HepG2 (cell line): ENCODE measurements around the gene RBM12. TPM values are rescaled to one million over a fixed set of nuclear protein-coding genes. Genes with fewer than 3 reads are reported as not detected.
A peak's percentile ranks its signal among the peaks of the same experiment; 100 is the strongest.

Experiments used
- HMGXB3 ChIP-seq: sonication (generic); formaldehyde crosslinking; IDR thresholded peaks from 2 replicates; pipeline ENCODE4 v1.4.0; 2020; ENCODE audit warnings: missing genetic modification reagents, borderline replicate concordance
- HNF4G ChIP-seq, 2 experiments: sonication (generic) in 1 of 2; formaldehyde crosslinking in 1 of 2; IDR thresholded peaks; 2 replicates each; pipeline versions ENCODE4 v1.4.0 to v1.6.1; 2011 to 2020; ENCODE audit warnings: borderline replicate concordance in 2 of 2, low read depth in 2 of 2, mild to moderate bottlenecking in 2 of 2, low read length in 1 of 2, missing genetic modification reagents in 1 of 2, moderate library complexity in 1 of 2
- IRF9 ChIP-seq: sonication (generic); formaldehyde crosslinking; IDR thresholded peaks from 2 replicates; pipeline ENCODE4 v1.8.0; 2022; ENCODE audit warnings: missing genetic modification reagents, mild to moderate bottlenecking, borderline replicate concordance
- KAT8 ChIP-seq: IDR thresholded peaks from 2 replicates; pipeline ENCODE4 v1.6.1; 2016; ENCODE audit warnings: missing genetic modification reagents, missing compliant biosample characterization
- KDM1A ChIP-seq: IDR thresholded peaks from 2 replicates; pipeline ENCODE4 v1.6.1; 2016; ENCODE audit warnings: missing compliant biosample characterization
- KDM2A ChIP-seq: sonication (generic); formaldehyde crosslinking; IDR thresholded peaks from 2 replicates; pipeline ENCODE4 v1.4.0; 2020; ENCODE audit warnings: low read depth, missing genetic modification reagents, borderline replicate concordance
- KMT2B ChIP-seq: IDR thresholded peaks from 2 replicates; pipeline ENCODE4 v1.6.1; 2016; ENCODE audit warnings: missing genetic modification reagents, missing compliant biosample characterization
- MAFF ChIP-seq: IDR thresholded peaks from 2 replicates; pipeline ENCODE4 v1.6.1; 2011; ENCODE audit warnings: low read depth, low read length, improper control_type of control experiment
- MYC ChIP-seq: sonication (generic); formaldehyde crosslinking; IDR thresholded peaks from 2 replicates; pipeline ENCODE4 v1.9.0; 2021; ENCODE audit warnings: missing genetic modification reagents, borderline replicate concordance
- NFKBIZ ChIP-seq: IDR thresholded peaks from 2 replicates; pipeline ENCODE4 v1.6.1; 2018; ENCODE audit warnings: missing genetic modification reagents, missing compliant biosample characterization
- RBFOX2 ChIP-seq: fragments of 200-400 bp; formaldehyde crosslinking; IDR thresholded peaks from 2 replicates; pipeline ENCODE4 v1.6.1; 2017; ENCODE audit warnings: low read depth, mild to moderate bottlenecking, low read length
- SIX1 ChIP-seq: sonication (generic); formaldehyde crosslinking; IDR thresholded peaks from 2 replicates; pipeline ENCODE4 v1.4.0; 2020; ENCODE audit warnings: missing genetic modification reagents, borderline replicate concordance
- SP5 ChIP-seq: IDR thresholded peaks from 2 replicates; pipeline ENCODE4 v1.6.1; 2016; ENCODE audit warnings: low read depth, borderline replicate concordance
- STAG1 ChIP-seq: sonication (generic); formaldehyde crosslinking; IDR thresholded peaks from 2 replicates; pipeline ENCODE4 v1.4.0; 2020; ENCODE audit warnings: missing genetic modification reagents
- TFAP4 ChIP-seq: sonication (generic); IDR thresholded peaks from 2 replicates; pipeline ENCODE4 v1.6.1; 2016; ENCODE audit warnings: low read depth, borderline replicate concordance
- TRIM24 ChIP-seq: sonication (generic); formaldehyde crosslinking; IDR thresholded peaks from 2 replicates; pipeline ENCODE4 v1.8.0; 2022; ENCODE audit warnings: mild to moderate bottlenecking, missing genetic modification reagents
- YEATS2 ChIP-seq: sonication (generic); formaldehyde crosslinking; IDR thresholded peaks from 2 replicates; pipeline ENCODE4 v1.4.0; 2020; ENCODE audit warnings: missing genetic modification reagents, borderline replicate concordance
- ZBTB7A ChIP-seq: sonication (generic); formaldehyde crosslinking; IDR thresholded peaks from 2 replicates; pipeline ENCODE4 v1.8.0; 2022; ENCODE audit warnings: mild to moderate bottlenecking, missing genetic modification reagents
- ZFP82 ChIP-seq: sonication (generic); formaldehyde crosslinking; IDR thresholded peaks from 2 replicates; pipeline ENCODE4 v1.5.1; 2020; ENCODE audit warnings: mild to moderate bottlenecking, missing genetic modification reagents, borderline replicate concordance
- ZNF205 ChIP-seq: IDR thresholded peaks from 2 replicates; pipeline ENCODE4 v1.6.1; 2018; ENCODE audit warnings: missing biosample characterization, missing genetic modification reagents
- ZNF225 ChIP-seq: sonication (generic); formaldehyde crosslinking; IDR thresholded peaks from 2 replicates; pipeline ENCODE4 v1.4.0; 2020; ENCODE audit warnings: mild to moderate bottlenecking, missing genetic modification reagents
- polyA plus RNA-seq, 8 experiments: library from polyadenylated mRNA; depleted of rRNA in 3 of 8; stranded (reverse) in 7 of 8; unstranded in 1 of 8; fragments of >200 nt; fragmentation: Illumina TruSeq in 4 of 8; extraction: Trizol in 4 of 8; gene quantifications; 2 replicates each; pipeline versions ENCODE4 v1.2.1 to v1.2.3, GENCODE V29; 2011 to 2016; ENCODE audit warnings: low read depth in 4 of 8, missing spikeins in 1 of 8, mixed read lengths in 1 of 8; ENCODE audit not compliant: insufficient read depth in 1 of 8
- total RNA-seq, 5 experiments: library from RNA; depleted of rRNA; stranded (reverse); fragments of >200 nt; fragmentation: Illumina TruSeq; extraction: Trizol; gene quantifications; 2 replicates each; pipeline ENCODE4 v1.2.3, GENCODE V29; 2016; ENCODE audit warnings: low read depth in 1 of 5

RBM12 gene
- total and polyA plus RNA-seq, 2 of the 13 experiments (the other 11 are each of a cell fraction or from before 2014, with no cell fraction given) = 97.9 to 104 TPM

GRCh38 chr20:35619196-35620095 is 45.3 kb downstream of the RBM12 start (continued):
- TF ChIP-seq IRF9 (CRISPR knock-in tag) = peak; percentile 97
- 0 out of 2 replicates have a peak, but pooled peaks have one; percentile 83 for TF ChIP-seq TFAP4
- TF ChIP-seq KDM1A (CRISPR knock-in tag) = peak; percentile 88
- peak; percentile 73; the same call in 1 of the 2 replicates for TF ChIP-seq KAT8 (CRISPR knock-in tag)
- TF ChIP-seq SP5 = peak; percentile 98
- TF ChIP-seq STAG1 (CRISPR knock-in tag) = peak; percentile 60
- TF ChIP-seq ZFP82 (CRISPR knock-in tag) = no peak
- peak; percentile 67 for TF ChIP-seq HMGXB3 (CRISPR knock-in tag)
- TF ChIP-seq NFKBIZ (CRISPR knock-in tag) = no peak
- TF ChIP-seq TRIM24 (CRISPR knock-in tag) = no peak
- peak; percentile 56; the same call in 1 of the 2 replicates for TF ChIP-seq SIX1 (CRISPR knock-in tag)
- peak; percentile 71 for TF ChIP-seq YEATS2
- no peak; the same call in 1 of the 2 replicates for TF ChIP-seq HNF4G (IDR thresholded peaks at IDR 0.05; ENCODE audit: borderline replicate concordance, low read depth, low read length)
- TF ChIP-seq HNF4G (CRISPR knock-in tag; IDR thresholded peaks at IDR 0.05; ENCODE audit: borderline replicate concordance, low read depth) = peak; percentile 73; the same call in 1 of the 2 replicates
- TF ChIP-seq ZNF225 (CRISPR knock-in tag) = peak; percentile 87
- TF ChIP-seq ZBTB7A (CRISPR knock-in tag) = peak; percentile 93
- no peak for TF ChIP-seq MAFF
- TF ChIP-seq KMT2B (CRISPR knock-in tag) = no peak
- TF ChIP-seq KDM2A (CRISPR knock-in tag) = peak; percentile 99; the same call in 1 of the 2 replicates
- peak; percentile 98 for TF ChIP-seq MYC (CRISPR knock-in tag)
- TF ChIP-seq ZNF205 (CRISPR knock-in tag) = peak; percentile 95
- peak; percentile 77 for TF ChIP-seq RBFOX2
